Measurements from ENCODE around the gene ADARB2. TPM values are rescaled to one million over a fixed set of nuclear protein-coding genes. Genes with fewer than 3 reads are reported as not detected.

ADARB2 gene
- total and polyA plus RNA-seq, 7 donors, result 0.05 to 0.39 (median 0.15) TPM; not detected in 2

DNA sequence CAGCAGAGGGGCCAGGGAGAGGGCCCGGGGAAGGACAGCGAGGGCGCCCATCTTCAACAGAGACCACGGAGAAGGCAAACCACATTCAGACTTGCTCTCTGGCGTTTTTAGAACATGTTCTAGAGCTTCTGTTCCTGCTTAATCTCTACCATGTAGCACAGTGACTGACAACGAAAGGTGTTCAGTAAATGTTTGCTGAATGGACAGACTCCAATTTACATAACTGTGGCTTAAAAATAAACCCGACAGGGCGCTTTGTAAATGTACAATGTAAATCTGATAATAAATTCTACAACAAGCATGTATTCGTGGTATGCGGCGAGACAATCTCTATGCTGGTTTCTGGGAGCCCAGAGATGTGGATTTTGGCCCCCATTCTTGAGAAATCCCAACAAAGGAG, 10.5 kb downstream of the ADARB2 start:
- H3K36me3 ChIP-seq (ENCODE audit: insufficient read depth in 1 of 2, low read depth in 1 of 2), result no peaks in the 10 kb centered on the region
- TF ChIP-seq, protein P1, sequence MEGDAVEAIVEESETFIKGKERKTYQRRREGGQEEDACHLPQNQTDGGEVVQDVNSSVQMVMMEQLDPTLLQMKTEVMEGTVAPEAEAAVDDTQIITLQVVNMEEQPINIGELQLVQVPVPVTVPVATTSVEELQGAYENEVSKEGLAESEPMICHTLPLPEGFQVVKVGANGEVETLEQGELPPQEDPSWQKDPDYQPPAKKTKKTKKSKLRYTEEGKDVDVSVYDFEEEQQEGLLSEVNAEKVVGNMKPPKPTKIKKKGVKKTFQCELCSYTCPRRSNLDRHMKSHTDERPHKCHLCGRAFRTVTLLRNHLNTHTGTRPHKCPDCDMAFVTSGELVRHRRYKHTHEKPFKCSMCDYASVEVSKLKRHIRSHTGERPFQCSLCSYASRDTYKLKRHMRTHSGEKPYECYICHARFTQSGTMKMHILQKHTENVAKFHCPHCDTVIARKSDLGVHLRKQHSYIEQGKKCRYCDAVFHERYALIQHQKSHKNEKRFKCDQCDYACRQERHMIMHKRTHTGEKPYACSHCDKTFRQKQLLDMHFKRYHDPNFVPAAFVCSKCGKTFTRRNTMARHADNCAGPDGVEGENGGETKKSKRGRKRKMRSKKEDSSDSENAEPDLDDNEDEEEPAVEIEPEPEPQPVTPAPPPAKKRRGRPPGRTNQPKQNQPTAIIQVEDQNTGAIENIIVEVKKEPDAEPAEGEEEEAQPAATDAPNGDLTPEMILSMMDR (IDR thresholded peaks at IDR 0.05), result no peak
- intact Hi-C loops (cut with DNase I), result no loop called here
- H3K27me3 ChIP-seq (ENCODE audit: insufficient read depth in 3 of 3, low read length in 2 of 3), result no peaks in the 10 kb centered on the region
- DNase-seq (no peak), ATAC-seq (no peak)
- no peak overlapping the region for H3K27ac ChIP-seq
- no peaks in the 10 kb centered on the region for H3K9me3 ChIP-seq
- H3K4me1 ChIP-seq, result no peaks in the 10 kb centered on the region
- 82 to 83% (median 82%) methylated on average over 11 of the region's 11 CpGs for WGBS, 3 donors
- no peak overlapping the region for H3K4me3 ChIP-seq

DNA sequence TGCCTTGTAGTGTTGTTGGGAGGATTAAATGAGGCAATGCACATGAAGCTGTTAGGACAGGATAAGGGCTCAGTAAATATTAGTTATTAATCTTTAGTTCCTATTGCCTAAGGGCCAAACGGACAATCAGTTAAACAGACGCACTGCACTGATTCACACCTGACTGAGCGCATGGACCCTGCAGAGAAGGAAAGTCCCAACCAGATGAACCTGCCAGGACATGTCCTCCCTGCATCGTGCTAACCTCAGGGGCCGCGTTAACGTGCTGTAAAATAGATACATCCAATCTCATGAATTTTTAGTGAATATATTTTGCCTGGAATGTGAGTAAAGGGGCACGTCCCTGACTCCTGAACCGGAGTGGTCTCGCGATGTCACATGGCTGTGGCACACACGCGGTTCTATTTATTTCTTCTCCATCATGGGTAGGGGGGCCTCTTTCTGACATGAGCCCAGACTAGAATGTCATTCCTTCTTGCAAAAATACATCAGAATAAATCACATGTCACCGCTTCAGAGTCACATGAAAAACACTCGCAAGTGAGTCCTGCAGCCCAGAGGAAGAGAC, 12.3 kb downstream of the ADARB2 start:
- no peak overlapping the region for H3K4me3 ChIP-seq
- WGBS, 3 donors, result 84 to 89% (median 87%) methylated on average over 15 of the region's 15 CpGs
- no peaks in the 10 kb centered on the region for H3K9me3 ChIP-seq
- H3K4me1 ChIP-seq, result no peaks in the 10 kb centered on the region
- no peak overlapping the region for H3K27ac ChIP-seq
- intact Hi-C loops (cut with DNase I), result no loop called here
- ATAC-seq, result no peak
- no peak for DNase-seq
- H3K27me3 ChIP-seq (ENCODE audit: insufficient read depth in 3 of 3, low read length in 2 of 3), result no peaks in the 10 kb centered on the region
- H3K36me3 ChIP-seq (ENCODE audit: insufficient read depth in 1 of 2, low read depth in 1 of 2), result no peaks in the 10 kb centered on the region
- TF ChIP-seq, protein P1 (IDR thresholded peaks at IDR 0.05), result no peak

DNA sequence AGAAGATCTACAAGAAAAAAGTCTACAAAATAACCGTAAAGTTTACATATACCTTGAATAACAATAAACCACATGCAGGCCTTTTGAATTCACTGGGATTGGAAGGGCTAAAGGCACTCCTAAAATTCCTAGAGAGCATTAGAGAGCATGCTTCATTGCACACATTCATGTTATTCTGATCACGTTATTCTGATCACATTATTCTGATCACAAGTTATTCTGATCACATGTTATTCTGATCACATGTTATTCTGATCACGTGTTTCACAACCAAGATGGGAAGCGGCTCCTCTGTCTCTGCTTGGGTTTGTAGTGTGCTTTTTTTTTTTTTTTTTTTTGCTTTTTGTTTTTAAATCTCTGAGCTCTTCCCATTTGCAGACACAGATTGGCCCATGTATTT, 20.5 kb downstream of the ADARB2 start:
- Histone ChIP-seq H3K27ac (no peak overlapping the region), H3K4me1 (no peaks in the 10 kb centered on the region), H3K27me3 (ENCODE audit: insufficient read depth in 3 of 3, low read length in 2 of 3) (peaks cover 0 to 5% (median 0%) of the 10 kb centered on the region in 3 donors), H3K4me3 (no peak overlapping the region), H3K36me3 (ENCODE audit: insufficient read depth in 1 of 2, low read depth in 1 of 2) (no peaks in the 10 kb centered on the region), H3K9me3 (no peaks in the 10 kb centered on the region)
- DNase-seq (no peak), ATAC-seq (no peak)
- TF ChIP-seq, protein P1 (IDR thresholded peaks at IDR 0.05), result no peak
- intact Hi-C loops (cut with DNase I), result no loop called here
- WGBS, 3 donors, result 73 to 81% (median 80%) methylated on average over 4 of the region's 4 CpGs

GRCh38 chr10:1715821-1716220, 21.5 kb downstream of the ADARB2 start:
- Histone ChIP-seq H3K27ac (no peak overlapping the region), H3K4me1 (no peaks in the 10 kb centered on the region), H3K27me3 (ENCODE audit: insufficient read depth in 3 of 3, low read length in 2 of 3) (peaks cover 0 to 5% (median 0%) of the 10 kb centered on the region in 3 donors), H3K9me3 (no peaks in the 10 kb centered on the region), H3K36me3 (ENCODE audit: insufficient read depth in 1 of 2, low read depth in 1 of 2) (no peaks in the 10 kb centered on the region), H3K4me3 (no peak overlapping the region)
- TF ChIP-seq, protein P1 (IDR thresholded peaks at IDR 0.05), result no peak
- WGBS, 3 donors, result 25 to 46% (median 31%) methylated on average over 18 of the region's 18 CpGs
- no peak for ATAC-seq
- intact Hi-C loops (cut with DNase I), result no loop called here
- no peak for DNase-seq
